GM19397 (cell line): ENCODE measurements around the gene FEM1A.
"Not testable (repeated sequence)": the region's sequence is repeated elsewhere in the genome, so short reads cannot be mapped to it uniquely, and the experiment has no call there.

Experiments used
- ATAC-seq: cut with Tn5 transposase; IDR thresholded peaks from one replicate; pipeline ENCODE4 v1.9.1; 2021; ENCODE audit warnings: mild to moderate bottlenecking, moderate library complexity; ENCODE audit not compliant: unreplicated experiment

The FEM1A gene, protein sequence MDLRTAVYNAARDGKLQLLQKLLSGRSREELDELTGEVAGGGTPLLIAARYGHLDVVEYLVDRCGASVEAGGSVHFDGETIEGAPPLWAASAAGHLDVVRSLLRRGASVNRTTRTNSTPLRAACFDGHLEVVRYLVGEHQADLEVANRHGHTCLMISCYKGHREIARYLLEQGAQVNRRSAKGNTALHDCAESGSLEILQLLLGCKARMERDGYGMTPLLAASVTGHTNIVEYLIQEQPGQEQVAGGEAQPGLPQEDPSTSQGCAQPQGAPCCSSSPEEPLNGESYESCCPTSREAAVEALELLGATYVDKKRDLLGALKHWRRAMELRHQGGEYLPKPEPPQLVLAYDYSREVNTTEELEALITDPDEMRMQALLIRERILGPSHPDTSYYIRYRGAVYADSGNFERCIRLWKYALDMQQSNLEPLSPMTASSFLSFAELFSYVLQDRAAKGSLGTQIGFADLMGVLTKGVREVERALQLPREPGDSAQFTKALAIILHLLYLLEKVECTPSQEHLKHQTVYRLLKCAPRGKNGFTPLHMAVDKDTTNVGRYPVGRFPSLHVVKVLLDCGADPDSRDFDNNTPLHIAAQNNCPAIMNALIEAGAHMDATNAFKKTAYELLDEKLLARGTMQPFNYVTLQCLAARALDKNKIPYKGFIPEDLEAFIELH

DNA sequence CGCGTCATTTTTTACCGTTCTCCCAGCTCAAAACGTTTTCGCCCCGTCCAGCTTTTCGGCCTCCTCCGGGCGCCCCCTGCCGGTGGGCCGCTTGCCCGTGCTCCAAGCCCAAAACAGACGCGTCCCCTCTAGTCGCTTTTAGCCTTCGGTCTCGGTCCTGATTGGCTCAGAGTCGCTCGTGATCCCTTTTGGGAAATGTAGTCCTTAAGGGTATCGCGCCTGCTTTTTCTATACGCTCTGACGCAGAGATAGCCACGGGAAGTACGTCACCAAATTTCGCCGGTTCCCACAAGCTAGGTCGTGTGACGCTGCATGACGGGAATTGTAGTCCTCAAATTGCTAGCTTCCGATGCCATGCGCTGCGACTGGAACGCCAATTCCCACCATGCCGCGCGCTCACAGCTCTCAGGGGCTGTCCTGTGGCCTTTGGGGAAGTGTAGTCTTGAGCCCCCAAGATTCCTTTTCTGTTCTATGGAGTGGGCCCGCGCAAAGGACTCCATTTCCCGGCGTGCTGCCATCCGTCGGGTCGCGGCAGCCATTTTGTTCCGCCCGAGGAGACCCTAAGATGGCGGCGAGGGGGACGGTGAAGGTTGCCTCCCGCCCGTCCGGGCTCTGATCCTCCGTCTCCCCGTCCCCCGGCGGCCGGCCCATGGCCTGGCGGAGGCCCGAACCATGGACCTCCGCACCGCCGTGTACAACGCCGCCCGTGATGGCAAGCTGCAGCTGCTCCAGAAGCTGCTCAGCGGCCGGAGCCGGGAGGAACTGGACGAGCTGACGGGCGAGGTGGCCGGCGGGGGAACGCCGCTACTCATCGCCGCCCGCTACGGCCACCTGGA lies at the start of gene FEM1A:
TSS of gene FEM1A (plus strand) at position 552 of the 836 bp plus-strand sequence. CDS start at position 673, 121 bp downstream.
- ATAC-seq = peak; percentile 93

DNA sequence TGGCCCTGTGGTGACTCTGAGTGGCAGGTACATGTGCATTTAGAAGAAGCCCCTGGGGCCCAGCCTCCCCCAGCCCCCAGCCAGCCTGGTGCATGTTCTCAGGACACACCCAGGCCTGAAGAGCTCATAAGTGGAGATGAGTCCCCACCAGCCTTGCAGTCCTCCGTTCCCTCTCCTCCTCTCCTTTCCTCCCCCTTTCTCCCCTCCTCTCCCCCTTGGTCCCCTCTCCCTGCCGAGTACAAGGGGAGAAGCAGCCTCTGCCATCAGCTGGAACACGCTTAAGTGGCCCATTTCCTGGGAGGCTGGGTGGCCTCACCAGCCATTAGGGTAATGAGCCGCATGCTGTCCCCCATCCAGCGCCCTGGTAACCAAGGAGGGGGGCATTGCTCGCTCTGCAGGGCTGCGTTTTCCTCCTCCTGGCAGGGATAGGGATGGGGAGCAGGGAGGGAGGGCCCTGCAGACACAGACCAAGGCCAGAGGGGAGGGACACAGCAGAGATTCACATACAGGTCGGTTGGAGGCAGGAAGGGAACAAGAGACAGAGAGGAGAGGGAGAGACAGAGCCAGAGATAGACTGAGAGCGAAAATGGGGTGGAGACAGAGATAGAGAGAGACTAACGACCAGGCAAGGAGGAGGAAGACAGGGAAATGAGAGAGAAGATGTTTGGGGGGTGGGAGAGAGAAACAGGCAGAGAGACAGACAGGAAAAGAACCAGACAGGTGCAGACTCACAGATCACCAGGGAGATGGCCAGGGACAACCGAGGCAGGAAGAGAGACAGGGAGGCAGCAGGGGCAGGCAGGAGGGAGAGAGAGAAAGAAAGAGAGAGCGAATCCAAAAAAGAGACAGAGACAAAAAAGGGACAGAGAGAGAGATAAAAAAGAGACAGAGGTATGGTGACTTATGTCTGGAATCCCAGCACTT lies 48.5 kb upstream of the FEM1A start:
- ATAC-seq = no peak

DNA sequence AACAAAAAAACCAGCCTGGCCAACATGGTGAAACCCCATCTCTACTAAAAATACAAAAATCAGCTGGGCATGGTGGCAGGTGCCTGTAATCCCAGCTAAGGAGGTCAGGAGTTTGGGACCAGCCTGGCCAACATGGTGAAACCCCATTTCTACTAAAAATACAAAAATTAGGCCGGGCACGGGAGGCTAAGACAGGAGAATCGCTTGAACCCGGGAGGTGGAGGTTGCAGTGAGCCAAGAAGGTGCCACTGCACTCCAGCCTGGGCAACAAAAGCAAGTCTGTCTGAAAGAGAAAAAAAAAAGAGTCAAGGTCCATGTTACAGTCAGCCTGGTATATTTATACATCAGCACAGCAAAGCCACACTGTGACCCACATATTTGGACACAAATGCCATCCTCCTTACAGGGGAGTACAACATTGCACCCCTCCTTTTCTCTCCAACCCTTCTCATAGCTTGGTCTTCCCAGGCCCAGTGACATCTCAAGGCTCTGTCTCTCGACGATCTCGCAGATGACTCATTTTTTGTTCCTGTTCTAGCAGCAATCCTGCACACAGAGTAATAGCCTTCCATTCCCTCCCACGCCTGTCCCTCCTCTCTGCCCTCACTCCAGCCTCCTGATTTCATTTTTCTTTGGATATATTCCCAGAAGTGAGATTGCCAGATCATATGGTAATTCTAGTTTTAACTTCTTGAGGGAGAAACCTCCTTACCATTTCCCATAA lies 46.9 kb upstream of the FEM1A start:
- no peak for ATAC-seq

DNA sequence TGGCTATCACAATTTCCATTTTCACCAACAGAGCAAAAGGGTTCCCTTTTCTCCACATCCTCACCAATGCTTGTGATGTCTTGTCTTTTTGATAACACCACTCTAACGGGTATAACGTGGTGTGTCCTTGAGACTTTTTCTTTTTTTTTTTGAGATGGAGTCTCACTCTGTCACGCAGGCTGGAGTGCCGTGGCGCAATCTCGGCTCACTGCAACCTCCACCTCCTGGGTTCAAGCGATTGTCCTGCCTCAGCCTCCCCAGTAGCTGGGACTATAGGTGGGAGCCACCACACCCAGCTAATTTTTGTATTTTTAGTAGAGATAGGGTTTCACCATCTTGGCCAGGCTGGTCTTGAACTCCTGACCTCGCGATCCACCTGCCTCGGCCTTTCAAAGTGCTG lies 46.4 kb upstream of the FEM1A start:
- ATAC-seq = not testable (repeated sequence)

DNA sequence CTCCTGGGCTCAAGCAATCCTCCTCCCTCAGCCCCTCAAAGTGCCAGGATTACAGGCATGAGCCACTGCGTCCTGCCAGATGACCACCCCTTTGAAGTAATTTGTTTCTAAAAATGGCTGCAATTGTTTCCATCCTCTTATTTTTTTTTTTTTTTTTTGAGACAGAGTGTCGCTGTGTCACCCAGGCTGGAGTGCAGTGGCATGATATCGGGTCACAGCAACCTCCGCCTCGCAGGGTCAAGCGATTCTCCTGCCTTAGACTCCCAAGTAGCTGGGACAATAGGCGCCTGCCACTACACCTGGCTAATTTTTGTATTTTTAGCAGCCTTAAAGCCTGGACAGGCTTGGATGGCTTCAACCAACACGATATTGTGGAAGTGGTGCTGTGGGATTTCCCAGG lies 45.5 kb upstream of the FEM1A start:
- ATAC-seq = no peak

DNA sequence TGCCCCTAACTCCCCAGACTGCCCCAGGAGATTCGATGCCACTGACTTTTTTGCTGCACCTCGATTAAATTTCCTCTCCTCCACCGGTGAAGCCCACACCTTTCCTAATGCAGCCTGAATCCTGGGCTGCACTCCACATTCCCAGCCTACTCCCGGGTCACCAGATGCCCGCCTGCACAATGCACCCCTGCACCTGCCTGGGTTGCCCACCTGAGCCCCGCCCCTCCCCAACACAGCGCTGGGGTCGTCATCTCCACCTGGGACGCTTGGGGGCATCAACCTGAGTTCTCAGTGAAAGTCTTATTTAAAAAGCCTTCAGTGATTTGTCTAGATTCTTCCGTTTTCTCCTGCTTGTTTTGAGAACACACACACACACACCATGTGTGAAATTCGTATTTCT lies 43.3 kb upstream of the FEM1A start:
- ATAC-seq = no peak

DNA sequence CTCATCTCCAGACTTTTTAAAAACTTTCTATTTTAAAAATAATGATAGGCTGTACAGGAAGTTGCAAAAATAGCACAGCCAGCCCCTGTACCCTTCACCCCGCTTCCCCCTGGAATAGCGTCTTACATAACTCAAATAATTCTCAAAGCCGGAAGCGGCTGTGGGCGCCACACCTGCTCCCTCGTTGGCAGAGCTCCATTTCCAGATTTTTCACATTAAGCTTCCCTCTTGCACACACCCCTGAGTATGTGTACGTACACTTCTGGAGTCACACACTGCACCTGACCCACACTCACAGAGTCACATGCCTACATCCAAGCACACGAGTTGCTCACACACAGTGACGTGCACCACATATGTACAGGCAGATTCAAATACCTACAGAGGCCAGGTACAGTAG lies 42.9 kb upstream of the FEM1A start:
- ATAC-seq = no peak

DNA sequence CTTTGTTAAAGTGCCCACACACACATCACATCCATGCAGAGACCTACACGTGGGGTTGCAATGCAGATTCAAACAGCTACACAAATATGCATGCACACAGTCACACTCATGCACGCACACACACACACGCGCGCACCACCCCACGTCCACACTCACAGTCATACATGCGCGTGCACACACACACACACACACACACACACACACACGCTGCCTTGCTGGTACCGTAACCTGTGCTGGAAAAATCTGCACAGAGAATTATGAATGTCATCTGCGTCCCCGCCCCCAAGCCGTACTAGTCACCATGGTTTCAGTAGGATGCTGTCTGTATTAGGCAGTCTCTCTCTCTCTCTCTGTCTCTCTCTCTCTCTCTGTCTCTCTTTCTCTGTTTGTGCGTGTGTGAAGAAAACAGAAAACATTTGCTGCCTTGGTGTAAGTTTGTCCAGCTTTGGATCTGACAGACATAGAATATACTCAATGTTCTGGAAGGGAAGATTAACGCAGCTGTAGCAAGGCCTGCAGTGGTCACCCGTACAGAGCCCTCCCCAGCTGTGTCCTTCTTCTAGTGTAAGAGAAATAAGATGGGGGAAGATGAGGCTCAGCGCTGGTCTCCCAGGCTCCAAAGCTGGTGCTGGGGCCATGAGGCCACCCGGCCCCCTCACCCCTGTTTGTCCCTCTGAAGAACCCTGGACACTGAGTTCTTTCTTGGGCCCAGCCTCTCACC lies 41.5 kb upstream of the FEM1A start:
- no peak for ATAC-seq

DNA sequence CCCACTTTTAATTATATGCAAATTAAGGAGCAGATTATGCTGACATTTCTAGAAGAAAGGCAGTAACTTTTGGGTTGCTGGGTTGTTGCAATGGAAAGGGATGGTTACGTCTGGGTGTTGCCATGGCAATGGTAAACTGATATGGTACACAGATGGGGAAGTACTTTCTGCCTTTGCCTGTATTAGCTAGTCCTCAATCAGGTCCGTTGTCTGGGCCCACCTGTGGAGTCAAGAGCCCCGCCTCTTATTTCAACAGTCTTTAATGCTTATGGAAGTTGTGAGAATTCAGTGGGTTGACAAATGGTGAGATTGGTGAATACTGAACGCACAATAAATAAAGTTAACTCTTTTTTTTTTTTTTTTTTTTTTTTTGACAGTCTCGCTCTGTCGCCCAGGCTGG lies 37.3 kb upstream of the FEM1A start:
- ATAC-seq = no peak

DNA sequence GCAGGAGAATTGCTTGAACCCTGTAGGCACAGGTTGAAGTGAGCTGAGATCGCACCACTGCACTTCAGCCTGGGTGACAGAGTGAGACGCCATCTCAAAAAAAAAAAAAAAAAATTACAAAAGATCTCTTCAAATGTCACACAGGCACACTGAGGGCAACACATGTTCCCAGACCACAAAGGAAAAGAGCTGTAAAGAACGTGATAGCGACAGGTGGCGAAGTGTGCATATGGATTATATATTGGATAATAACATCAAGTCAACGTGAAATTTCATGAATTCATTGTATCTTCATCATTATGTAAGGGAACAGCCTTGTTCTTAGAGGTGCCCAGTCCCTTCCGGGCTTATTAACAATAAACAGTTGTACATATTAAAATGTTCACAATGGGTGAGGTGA lies 36.1 kb upstream of the FEM1A start:
- ATAC-seq = no peak

DNA sequence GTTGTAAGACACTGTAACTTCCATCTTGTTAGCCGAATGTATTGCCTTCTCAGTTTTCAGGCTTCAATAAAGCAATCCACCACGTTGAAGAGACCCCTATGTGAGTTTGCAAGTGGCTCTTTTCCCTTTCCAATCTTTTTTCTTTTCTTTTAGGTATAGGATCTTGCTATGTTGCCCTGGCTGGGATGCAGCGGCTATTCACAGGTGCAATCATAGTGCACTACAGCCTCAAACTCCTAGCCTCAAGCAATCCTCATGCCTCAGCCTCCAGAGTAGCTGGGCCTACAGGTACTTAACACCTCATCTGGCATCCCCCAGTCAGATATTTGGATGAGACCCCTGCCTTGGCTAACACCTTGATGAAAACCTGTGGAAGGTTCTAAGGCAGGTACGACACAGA lies 33.5 kb upstream of the FEM1A start:
- no peak for ATAC-seq

DNA sequence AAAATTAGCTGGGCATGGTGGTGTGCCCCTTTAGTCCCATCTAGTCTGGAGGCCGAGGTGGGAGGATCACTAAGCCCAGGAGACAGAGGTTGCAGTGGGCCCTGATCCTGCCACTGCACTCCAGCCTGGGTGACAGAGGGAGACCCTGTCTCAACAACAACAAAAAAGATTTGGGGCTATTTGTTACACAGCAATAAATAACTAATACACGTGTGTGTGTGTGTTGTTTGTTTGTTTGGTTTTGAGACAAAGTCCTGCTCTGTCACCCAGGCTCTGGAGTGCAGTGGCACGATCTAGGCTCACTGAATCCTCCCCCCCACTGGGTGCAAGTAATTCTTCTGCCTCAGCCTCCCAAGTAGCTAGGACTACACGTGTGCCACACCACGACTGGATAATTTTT lies 32.9 kb upstream of the FEM1A start:
- no peak for ATAC-seq

DNA sequence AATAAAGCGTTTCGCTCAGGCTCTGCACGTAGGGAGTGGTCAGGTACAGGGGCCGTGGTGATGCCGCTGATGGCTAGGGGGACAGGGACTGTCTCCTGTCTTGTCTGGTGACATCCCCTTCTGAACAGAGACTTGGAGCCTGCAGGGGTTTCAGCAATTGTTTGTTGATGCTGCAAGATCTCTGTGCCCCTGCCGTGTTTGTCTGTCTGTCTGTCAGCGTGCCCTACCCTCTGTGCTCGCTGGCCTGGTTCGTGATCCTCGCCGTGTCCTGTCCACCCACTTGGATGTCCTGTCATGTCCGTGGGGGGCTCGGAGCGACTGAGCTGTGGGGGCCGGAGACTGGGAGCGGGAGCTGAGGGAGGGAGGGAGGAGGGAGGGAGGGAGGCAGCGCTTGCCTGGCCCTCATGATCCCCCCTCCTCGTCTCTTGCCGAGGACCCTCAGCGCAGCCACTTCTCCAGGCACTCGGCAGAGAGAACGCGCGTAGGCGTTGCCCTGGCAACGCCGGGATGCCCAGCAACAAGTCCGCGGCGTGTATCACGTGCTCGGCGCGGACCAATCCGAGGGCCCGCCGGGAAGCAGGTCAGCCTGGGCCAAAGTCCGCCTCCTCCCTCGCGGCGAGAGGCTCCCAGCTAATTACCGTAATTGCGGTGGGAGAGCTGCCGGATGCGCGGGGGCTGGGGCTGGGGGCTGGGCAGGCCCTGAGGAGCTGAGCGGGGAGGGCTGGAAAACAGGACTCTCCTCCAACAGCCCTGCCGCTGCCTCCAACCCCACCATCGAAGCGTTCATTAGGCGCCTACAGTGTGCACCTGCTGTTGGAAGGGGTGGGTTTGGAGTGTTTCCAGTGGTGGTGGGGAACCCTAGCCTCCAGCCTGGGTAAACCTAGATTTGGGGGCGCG lies 31.9 kb upstream of the FEM1A start:
- peak; percentile 81 for ATAC-seq

DNA sequence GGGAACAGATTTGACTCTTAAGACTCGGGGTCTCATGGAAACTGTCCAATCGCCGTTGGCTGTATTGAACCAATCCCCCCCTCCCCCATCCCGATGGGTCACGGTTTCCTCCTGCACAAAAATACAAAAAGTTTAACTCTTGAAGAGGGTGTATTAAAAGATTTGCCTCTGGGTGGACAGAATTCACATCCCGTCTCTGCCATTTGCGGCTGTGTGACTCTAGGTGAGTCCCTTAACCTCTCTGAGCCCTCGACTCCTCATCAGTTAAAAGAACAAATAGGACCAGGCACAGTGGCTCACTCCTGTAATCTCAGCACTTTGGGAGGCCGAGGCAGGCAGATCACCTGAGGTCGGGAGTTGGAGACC lies 31.3 kb upstream of the FEM1A start:
- ATAC-seq = no peak

DNA sequence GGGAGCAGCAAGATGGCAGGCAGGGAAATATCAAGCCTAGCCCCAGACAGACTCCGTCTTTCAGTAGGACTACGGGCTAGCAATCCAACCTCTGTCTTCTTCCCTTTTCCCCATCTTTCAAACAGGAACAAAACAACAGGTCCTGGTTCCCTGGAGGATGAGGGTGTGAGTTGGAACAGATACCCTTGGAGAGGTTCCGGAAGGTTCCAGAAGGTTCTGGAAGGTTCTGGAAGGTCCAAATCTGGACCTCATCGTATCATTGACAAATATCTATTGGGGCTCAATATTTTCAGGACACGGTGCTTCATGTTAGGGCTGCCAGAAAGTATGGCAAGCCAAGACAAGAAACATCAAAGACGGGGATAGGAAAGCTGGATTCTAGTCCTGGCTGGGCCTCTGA lies 28.5 kb upstream of the FEM1A start:
- ATAC-seq = no peak

DNA sequence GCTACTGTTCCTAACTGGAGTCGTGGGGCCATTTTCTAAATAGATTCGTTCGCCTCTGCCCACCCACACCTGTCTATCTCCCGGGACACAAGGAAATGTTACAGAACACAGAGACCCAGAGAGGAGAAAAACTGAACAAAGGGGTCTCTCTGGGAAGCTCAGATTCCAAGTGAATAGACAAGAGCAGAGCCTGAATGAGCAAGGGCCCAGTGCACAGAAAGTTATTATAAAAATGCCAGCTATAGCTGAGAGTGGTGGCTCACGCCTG lies 27.2 kb upstream of the FEM1A start:
- no peak for ATAC-seq

DNA sequence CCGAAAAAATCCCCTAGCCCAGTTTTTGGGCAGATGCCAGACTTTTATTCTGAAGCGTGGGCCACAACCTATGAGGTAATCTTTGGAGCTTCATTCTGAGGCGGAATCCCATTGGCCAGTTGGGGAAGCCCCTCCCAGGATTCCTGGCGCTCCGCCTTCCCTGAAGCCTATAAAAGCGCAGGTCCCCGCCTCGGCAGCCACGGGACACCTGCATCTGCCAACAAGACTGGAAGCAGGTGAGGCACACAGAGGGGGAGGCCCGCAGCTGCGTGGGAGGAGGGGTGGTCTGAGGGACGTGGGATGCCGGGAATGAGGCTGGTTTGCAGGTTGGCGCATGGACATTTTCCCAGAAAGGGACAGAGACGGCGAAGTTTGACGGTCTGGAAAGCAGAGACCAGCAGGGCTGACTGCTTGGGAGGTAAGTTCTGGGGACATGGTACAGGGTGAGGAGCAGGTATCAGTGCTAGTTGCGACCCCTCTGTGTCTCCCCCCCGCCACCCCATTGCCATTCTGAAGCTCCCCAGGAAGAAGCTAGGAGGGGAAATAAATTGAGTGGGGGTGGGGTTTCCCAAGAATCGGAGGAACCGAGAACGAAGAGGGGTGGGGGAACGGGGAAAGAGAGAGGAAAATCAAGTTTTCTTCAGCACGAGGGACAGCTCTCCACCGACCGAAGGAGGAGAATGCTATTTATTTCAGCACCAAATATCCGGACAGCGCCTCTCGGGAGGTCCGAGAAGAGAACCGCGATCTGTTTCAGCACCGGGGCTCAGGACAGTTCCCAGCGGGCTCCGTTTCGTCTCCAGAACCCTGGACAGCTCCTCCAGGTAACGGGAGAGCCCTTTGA lies 22.4 kb upstream of the FEM1A start:
- ATAC-seq = no peak

DNA sequence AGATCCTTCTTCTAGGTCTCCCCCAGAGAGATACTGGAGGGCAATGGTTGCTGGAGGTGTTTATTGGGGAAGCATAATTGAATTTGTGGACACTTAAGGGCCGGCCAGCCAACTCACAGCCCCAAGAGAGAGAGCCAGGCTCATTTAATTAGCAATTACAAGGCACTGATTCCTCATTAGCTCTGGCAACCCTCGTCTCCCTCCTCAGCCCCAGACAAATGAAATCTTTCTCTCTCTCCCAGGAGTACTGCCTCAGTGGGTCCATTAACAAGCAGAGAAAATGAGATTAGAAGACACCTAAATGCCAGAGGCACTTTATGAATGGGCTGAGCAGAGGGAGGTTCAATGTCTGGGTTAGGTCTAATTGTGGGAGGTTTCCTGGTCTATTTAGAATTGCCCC lies 19.0 kb upstream of the FEM1A start:
- ATAC-seq = no peak
